ENCODE measurements around the gene HILPDA.

HILPDA gene

GRCh38 chr7:128421384-128421783 lies 34.3 kb upstream of the HILPDA start:
- Histone ChIP-seq H3K4me1 (ENCODE audit: insufficient read depth, low read length) (no peaks in the 10 kb centered on the region), H3K27me3 (ENCODE audit: insufficient read depth, low read length) (peaks cover 37% of the 10 kb centered on the region), H3K4me3 (ENCODE audit: low read length) (no peak overlapping the region), H3K36me3 (ENCODE audit: insufficient read depth, low read length) (no peaks in the 10 kb centered on the region), H2AFZ (ENCODE audit: low read depth, low read length) (no peak overlapping the region), H3K9me3 (ENCODE audit: low read length) (no peaks in the 10 kb centered on the region)

DNA sequence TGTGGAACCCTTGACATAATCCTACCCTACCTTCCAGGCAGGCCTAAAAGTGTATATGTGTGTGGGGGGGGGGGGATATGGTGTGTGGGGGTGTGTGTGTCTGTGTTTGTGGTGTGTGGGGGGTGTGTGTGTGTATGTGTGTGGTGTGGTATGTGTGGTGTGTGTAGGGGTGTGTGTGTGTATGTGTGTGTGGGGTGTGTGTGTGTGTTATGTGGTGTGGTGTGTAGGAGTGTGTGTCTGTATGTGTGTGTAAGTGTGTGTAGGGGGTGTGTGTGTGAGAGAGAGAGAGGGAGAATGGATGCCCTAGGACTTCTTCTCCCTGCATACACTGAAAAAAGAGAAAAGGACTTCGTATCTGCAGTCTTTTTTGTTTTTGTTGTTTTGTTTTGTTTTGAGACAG lies 33.6 kb upstream of the HILPDA start:
- peaks cover 32% of the 10 kb centered on the region for H3K27me3 ChIP-seq (ENCODE audit: insufficient read depth, low read length)

GRCh38 chr7:128422842-128423241 lies 32.8 kb upstream of the HILPDA start:
- Histone ChIP-seq H3K4me1 (ENCODE audit: insufficient read depth, low read length) (no peaks in the 10 kb centered on the region), H3K4me3 (ENCODE audit: low read length) (no peak overlapping the region), H3K27me3 (ENCODE audit: insufficient read depth, low read length) (peaks cover 30% of the 10 kb centered on the region), H2AFZ (ENCODE audit: low read depth, low read length) (no peak overlapping the region), H3K36me3 (ENCODE audit: insufficient read depth, low read length) (no peaks in the 10 kb centered on the region), H3K9me3 (ENCODE audit: low read length) (no peaks in the 10 kb centered on the region)

More for the DNA sequence above, 33.6 kb upstream of the HILPDA start:
- H2AFZ ChIP-seq (ENCODE audit: low read depth, low read length) = no peak overlapping the region
- H3K9me3 ChIP-seq (ENCODE audit: low read length) = no peaks in the 10 kb centered on the region
- H3K4me1 ChIP-seq (ENCODE audit: insufficient read depth, low read length) = no peaks in the 10 kb centered on the region
- no peaks in the 10 kb centered on the region for H3K36me3 ChIP-seq (ENCODE audit: insufficient read depth, low read length)
- H3K4me3 ChIP-seq (ENCODE audit: low read length) = no peak overlapping the region

DNA sequence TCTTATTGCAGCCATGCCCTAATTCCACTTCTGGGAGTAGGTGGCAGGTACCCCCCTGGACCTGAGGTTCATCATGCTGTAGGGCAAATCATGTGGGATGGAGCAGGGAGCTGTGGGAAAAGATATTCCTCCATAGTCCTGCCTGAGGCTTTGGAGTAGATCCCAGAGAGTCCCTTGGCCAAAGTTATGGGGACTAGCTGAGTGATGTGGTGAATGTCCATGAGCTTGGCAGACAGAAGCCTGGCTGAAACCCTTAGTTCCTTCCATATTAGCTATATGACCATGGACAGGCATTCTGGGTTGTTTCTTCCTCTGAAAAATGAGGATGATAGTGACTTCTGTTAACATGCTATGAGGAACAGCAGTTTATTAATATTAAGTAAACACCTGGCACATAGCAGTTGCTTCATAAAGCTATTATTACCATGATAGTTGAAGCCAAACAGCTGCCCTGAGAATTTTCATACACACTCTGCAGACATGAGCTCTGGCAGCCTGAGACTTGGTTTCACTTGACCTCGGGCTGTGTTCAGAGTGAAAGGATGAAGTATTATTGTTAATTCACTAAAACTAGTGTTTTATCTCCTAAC lies 30.9 kb upstream of the HILPDA start:
- Histone ChIP-seq H3K4me3 (ENCODE audit: low read length) (no peak overlapping the region), H3K4me1 (ENCODE audit: insufficient read depth, low read length) (no peaks in the 10 kb centered on the region), H2AFZ (ENCODE audit: low read depth, low read length) (no peak overlapping the region), H3K9me3 (ENCODE audit: low read length) (no peaks in the 10 kb centered on the region), H3K27me3 (ENCODE audit: insufficient read depth, low read length) (peaks cover 17% of the 10 kb centered on the region), H3K36me3 (ENCODE audit: insufficient read depth, low read length) (no peaks in the 10 kb centered on the region)

- Histone ChIP-seq H3K9me3 (ENCODE audit: low read length) (no peaks in the 10 kb centered on the region), H3K36me3 (ENCODE audit: insufficient read depth, low read length) (no peaks in the 10 kb centered on the region), H3K4me3 (ENCODE audit: low read length) (no peak overlapping the region)
Measured at GRCh38 chr7:128425850-128426249, 29.8 kb upstream of the HILPDA start.

DNA sequence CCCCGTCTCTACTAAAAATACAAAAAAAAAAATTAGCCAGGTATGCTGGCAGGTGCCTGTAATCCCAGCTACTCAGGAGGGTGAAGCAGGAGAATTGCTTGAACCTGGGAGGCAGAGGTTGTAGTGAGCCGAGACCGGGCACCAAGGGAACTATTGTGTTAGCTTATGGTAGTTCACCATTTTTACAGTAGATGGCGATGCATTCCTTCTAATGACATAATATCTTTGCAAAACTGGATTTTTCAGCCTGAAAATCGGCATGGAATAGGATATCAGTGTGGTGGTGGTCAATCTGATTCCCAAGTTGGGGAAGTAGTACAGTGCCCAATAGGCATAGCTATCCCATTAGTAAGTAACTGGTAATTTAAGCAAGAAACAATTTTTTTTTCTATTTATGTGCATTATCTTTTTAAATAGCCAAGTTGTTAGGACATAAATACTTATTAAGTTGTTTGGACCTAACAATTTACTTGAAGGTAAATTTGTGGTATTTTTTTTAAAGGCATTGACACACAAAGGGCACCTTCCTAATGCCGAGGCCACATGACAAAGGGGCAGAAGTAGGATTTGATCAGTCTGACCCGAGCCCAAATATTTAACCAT lies 28.3 kb upstream of the HILPDA start:
- H2AFZ ChIP-seq (ENCODE audit: low read depth, low read length) = no peak overlapping the region
- H3K4me1 ChIP-seq (ENCODE audit: insufficient read depth, low read length) = no peaks in the 10 kb centered on the region
- peaks cover 5% of the 10 kb centered on the region for H3K27me3 ChIP-seq (ENCODE audit: insufficient read depth, low read length)
- no peaks in the 10 kb centered on the region for H3K36me3 ChIP-seq (ENCODE audit: insufficient read depth, low read length)
- no peak overlapping the region for H3K4me3 ChIP-seq (ENCODE audit: low read length)
- no peaks in the 10 kb centered on the region for H3K9me3 ChIP-seq (ENCODE audit: low read length)

More at GRCh38 chr7:128425850-128426249, 29.8 kb upstream of the HILPDA start:
- Histone ChIP-seq H2AFZ (ENCODE audit: low read depth, low read length) (no peak overlapping the region), H3K4me1 (ENCODE audit: insufficient read depth, low read length) (no peaks in the 10 kb centered on the region), H3K27me3 (ENCODE audit: insufficient read depth, low read length) (peaks cover 8% of the 10 kb centered on the region)

- H3K4me1 ChIP-seq (ENCODE audit: insufficient read depth, low read length) = no peaks in the 10 kb centered on the region
- H2AFZ ChIP-seq (ENCODE audit: low read depth, low read length) = no peak overlapping the region
- H3K9me3 ChIP-seq (ENCODE audit: low read length) = no peaks in the 10 kb centered on the region
- no peak overlapping the region for H3K4me3 ChIP-seq (ENCODE audit: low read length)
- no peaks in the 10 kb centered on the region for H3K36me3 ChIP-seq (ENCODE audit: insufficient read depth, low read length)
- H3K27me3 ChIP-seq (ENCODE audit: insufficient read depth, low read length) = peaks cover 12% of the 10 kb centered on the region
Measured at GRCh38 chr7:128430207-128430606, 25.5 kb upstream of the HILPDA start.

DNA sequence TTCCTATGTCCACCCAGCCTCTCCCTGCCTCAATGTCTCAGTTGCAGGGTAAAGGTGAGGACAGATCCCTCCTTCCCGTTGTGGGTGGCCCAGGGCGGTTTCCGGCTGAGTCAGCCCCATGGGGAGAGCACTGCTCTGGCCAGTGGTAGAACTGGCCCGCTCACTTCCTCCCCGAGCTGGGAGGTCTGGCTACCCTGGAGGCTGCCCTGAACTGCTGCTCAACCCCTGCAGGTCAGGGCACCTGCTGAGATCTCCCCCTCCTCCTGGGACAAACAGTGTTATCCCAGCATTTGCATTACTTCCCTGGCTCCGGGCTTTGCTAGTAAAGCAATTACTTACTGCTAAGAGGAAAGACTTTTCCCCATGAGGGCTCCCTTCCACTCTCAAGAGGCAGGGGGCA lies 24.5 kb upstream of the HILPDA start:
- Histone ChIP-seq H3K36me3 (ENCODE audit: insufficient read depth, low read length) (no peaks in the 10 kb centered on the region), H3K4me3 (ENCODE audit: low read length) (no peak overlapping the region), H3K4me1 (ENCODE audit: insufficient read depth, low read length) (no peaks in the 10 kb centered on the region), H3K27me3 (ENCODE audit: insufficient read depth, low read length) (peaks cover 18% of the 10 kb centered on the region), H3K9me3 (ENCODE audit: low read length) (no peaks in the 10 kb centered on the region), H2AFZ (ENCODE audit: low read depth, low read length) (no peak overlapping the region)

- H3K9me3 ChIP-seq (ENCODE audit: low read length) = no peaks in the 10 kb centered on the region
- no peaks in the 10 kb centered on the region for H3K4me1 ChIP-seq (ENCODE audit: insufficient read depth, low read length)
- H2AFZ ChIP-seq (ENCODE audit: low read depth, low read length) = no peak overlapping the region
- peaks cover 20% of the 10 kb centered on the region for H3K27me3 ChIP-seq (ENCODE audit: insufficient read depth, low read length)
- no peaks in the 10 kb centered on the region for H3K36me3 ChIP-seq (ENCODE audit: insufficient read depth, low read length)
- H3K4me3 ChIP-seq (ENCODE audit: low read length) = no peak overlapping the region
Measured at GRCh38 chr7:128431754-128432153, 23.9 kb upstream of the HILPDA start.

GRCh38 chr7:128434413-128435326 lies 21.0 kb upstream of the HILPDA start:
- no peaks in the 10 kb centered on the region for H3K9me3 ChIP-seq (ENCODE audit: low read length)
- H3K36me3 ChIP-seq (ENCODE audit: insufficient read depth, low read length) = no peaks in the 10 kb centered on the region
- no peak overlapping the region for H2AFZ ChIP-seq (ENCODE audit: low read depth, low read length)
- no peak overlapping the region for H3K4me3 ChIP-seq (ENCODE audit: low read length)
- H3K27me3 ChIP-seq (ENCODE audit: insufficient read depth, low read length) = peaks cover 26% of the 10 kb centered on the region
- H3K4me1 ChIP-seq (ENCODE audit: insufficient read depth, low read length) = no peaks in the 10 kb centered on the region

GRCh38 chr7:128435327-128435686 lies 20.4 kb upstream of the HILPDA start:
- Histone ChIP-seq H3K27me3 (ENCODE audit: insufficient read depth, low read length) (peaks cover 27% of the 10 kb centered on the region), H3K4me1 (ENCODE audit: insufficient read depth, low read length) (no peaks in the 10 kb centered on the region), H3K4me3 (ENCODE audit: low read length) (no peak overlapping the region), H3K36me3 (ENCODE audit: insufficient read depth, low read length) (no peaks in the 10 kb centered on the region), H3K9me3 (ENCODE audit: low read length) (no peaks in the 10 kb centered on the region), H2AFZ (ENCODE audit: low read depth, low read length) (no peak overlapping the region)

DNA sequence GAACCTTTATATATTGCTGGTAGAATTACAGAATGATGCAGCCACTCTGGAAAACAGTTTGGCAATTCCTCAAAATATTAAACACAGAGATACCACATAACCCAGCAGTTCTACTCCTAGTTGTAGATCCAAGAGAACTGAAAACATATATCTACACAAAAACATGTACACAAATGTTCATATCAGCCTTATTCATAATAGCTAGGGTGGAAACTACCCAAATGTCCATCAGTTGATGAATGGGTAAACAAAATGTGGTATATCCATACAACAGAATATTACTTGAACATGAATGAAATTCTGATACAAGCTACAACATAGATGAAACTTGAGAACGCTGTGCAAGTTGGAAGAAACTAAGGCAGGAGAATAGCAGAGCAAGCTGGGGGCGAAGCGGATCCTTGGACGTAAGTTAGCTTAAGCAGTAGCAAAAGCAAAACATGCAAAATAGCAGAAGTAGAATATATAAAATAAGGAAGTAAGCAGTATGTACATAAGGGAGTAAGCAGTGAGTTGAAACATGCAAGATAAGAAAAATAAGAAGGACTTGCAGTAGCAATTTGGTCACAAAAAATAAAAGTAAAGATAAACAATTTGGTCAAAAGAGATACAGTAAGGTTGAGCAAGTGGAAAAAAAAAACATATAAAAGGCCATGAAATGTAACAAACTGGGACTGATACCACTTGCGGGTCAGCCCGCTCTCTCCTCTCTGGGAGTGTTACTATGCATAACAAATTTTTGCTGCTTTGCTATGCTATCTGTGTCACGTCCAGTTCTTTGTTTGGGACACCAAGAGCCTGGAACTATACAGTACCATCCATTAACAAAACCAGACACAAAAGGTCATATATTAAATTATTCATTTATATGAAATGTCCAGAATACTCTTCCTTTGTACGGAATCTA lies 18.0 kb upstream of the HILPDA start:
- Histone ChIP-seq H3K4me1 (ENCODE audit: insufficient read depth, low read length) (no peaks in the 10 kb centered on the region), H3K27me3 (ENCODE audit: insufficient read depth, low read length) (peaks cover 28% of the 10 kb centered on the region), H3K36me3 (ENCODE audit: insufficient read depth, low read length) (no peaks in the 10 kb centered on the region), H3K9me3 (ENCODE audit: low read length) (no peaks in the 10 kb centered on the region), H2AFZ (ENCODE audit: low read depth, low read length) (no peak overlapping the region), H3K4me3 (ENCODE audit: low read length) (no peak overlapping the region)
